Measurements from ENCODE around the gene ZNF761.

DNA sequence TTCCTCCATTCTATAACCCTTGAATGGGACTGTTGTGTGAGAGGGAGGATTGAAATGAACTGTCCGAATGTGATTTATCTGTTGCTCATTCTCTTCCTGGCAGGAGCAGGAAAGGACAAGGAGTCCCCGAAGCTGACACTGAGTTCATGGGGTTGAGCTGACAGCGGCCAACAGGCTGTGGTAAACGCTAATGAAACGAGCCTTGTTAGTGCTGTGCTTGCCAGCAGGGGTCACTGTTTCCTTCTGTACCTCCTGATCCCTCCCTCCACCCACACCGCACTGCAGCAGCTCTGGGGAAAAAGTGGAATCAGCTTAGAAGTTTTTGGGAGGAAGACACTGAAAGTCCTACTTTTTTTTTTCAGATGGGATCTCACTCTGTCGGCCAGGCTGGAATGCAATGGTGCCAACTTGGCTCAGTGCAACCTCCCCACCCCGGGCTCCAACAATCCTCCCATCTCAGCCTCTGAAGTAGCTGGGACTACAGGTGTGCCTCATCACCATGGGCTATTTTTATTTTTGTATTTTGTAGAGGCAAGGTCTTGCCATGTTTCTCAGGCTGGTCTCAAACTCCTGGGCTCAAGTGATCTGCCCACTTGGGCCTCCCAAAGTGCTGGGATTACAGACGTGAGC lies 6.7 kb upstream of the ZNF761 start:
- TF ChIP-seq, protein P1, sequence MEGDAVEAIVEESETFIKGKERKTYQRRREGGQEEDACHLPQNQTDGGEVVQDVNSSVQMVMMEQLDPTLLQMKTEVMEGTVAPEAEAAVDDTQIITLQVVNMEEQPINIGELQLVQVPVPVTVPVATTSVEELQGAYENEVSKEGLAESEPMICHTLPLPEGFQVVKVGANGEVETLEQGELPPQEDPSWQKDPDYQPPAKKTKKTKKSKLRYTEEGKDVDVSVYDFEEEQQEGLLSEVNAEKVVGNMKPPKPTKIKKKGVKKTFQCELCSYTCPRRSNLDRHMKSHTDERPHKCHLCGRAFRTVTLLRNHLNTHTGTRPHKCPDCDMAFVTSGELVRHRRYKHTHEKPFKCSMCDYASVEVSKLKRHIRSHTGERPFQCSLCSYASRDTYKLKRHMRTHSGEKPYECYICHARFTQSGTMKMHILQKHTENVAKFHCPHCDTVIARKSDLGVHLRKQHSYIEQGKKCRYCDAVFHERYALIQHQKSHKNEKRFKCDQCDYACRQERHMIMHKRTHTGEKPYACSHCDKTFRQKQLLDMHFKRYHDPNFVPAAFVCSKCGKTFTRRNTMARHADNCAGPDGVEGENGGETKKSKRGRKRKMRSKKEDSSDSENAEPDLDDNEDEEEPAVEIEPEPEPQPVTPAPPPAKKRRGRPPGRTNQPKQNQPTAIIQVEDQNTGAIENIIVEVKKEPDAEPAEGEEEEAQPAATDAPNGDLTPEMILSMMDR (IDR thresholded peaks at IDR 0.05): no peak
- TF ChIP-seq CEBPB (IDR thresholded peaks at IDR 0.05) (no peak), POLR2A (IDR thresholded peaks at IDR 0.05; ENCODE audit: low read length) (no peak), MAZ (IDR thresholded peaks at IDR 0.05; ENCODE audit: borderline replicate concordance, low read depth, low read length) (no peak)
- TF ChIP-seq, protein P2, sequence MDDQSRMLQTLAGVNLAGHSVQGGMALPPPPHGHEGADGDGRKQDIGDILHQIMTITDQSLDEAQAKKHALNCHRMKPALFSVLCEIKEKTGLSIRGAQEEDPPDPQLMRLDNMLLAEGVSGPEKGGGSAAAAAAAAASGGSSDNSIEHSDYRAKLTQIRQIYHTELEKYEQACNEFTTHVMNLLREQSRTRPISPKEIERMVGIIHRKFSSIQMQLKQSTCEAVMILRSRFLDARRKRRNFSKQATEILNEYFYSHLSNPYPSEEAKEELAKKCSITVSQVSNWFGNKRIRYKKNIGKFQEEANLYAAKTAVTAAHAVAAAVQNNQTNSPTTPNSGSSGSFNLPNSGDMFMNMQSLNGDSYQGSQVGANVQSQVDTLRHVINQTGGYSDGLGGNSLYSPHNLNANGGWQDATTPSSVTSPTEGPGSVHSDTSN (IDR thresholded peaks at IDR 0.05): no peak
- TF ChIP-seq, protein P3, sequence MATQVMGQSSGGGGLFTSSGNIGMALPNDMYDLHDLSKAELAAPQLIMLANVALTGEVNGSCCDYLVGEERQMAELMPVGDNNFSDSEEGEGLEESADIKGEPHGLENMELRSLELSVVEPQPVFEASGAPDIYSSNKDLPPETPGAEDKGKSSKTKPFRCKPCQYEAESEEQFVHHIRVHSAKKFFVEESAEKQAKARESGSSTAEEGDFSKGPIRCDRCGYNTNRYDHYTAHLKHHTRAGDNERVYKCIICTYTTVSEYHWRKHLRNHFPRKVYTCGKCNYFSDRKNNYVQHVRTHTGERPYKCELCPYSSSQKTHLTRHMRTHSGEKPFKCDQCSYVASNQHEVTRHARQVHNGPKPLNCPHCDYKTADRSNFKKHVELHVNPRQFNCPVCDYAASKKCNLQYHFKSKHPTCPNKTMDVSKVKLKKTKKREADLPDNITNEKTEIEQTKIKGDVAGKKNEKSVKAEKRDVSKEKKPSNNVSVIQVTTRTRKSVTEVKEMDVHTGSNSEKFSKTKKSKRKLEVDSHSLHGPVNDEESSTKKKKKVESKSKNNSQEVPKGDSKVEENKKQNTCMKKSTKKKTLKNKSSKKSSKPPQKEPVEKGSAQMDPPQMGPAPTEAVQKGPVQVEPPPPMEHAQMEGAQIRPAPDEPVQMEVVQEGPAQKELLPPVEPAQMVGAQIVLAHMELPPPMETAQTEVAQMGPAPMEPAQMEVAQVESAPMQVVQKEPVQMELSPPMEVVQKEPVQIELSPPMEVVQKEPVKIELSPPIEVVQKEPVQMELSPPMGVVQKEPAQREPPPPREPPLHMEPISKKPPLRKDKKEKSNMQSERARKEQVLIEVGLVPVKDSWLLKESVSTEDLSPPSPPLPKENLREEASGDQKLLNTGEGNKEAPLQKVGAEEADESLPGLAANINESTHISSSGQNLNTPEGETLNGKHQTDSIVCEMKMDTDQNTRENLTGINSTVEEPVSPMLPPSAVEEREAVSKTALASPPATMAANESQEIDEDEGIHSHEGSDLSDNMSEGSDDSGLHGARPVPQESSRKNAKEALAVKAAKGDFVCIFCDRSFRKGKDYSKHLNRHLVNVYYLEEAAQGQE (IDR thresholded peaks at IDR 0.05): no peak
- TF ChIP-seq, protein P4, sequence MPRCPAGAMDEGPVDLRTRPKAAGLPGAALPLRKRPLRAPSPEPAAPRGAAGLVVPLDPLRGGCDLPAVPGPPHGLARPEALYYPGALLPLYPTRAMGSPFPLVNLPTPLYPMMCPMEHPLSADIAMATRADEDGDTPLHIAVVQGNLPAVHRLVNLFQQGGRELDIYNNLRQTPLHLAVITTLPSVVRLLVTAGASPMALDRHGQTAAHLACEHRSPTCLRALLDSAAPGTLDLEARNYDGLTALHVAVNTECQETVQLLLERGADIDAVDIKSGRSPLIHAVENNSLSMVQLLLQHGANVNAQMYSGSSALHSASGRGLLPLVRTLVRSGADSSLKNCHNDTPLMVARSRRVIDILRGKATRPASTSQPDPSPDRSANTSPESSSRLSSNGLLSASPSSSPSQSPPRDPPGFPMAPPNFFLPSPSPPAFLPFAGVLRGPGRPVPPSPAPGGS (IDR thresholded peaks at IDR 0.05): no peak
- TF ChIP-seq, protein P5, sequence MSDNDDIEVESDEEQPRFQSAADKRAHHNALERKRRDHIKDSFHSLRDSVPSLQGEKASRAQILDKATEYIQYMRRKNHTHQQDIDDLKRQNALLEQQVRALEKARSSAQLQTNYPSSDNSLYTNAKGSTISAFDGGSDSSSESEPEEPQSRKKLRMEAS (IDR thresholded peaks at IDR 0.05): no peak
